Ovary (tissue), 3 donors: ENCODE data around the gene DOK6.

Experiments used
- CTCF ChIP-seq, 3 donors: fragments of 450-650 bp in 2 of 3; fragments of 200-600 bp in 1 of 3; IDR thresholded peaks; one replicate each; pipeline versions ENCODE4 v1.5.1 to v1.8.0; 2016 to 2022; ENCODE audit warnings: antibody characterized with exemption in 3 of 3, mild to moderate bottlenecking in 1 of 3
- POLR2A ChIP-seq: fragments of 450-650 bp; IDR thresholded peaks from one replicate; pipeline ENCODE4 v1.6.1; 2017; ENCODE audit warnings: antibody characterized with exemption, mild to moderate bottlenecking, moderate library complexity
- donor health status: DM: no; HTN: no; CAD: no.

DNA sequence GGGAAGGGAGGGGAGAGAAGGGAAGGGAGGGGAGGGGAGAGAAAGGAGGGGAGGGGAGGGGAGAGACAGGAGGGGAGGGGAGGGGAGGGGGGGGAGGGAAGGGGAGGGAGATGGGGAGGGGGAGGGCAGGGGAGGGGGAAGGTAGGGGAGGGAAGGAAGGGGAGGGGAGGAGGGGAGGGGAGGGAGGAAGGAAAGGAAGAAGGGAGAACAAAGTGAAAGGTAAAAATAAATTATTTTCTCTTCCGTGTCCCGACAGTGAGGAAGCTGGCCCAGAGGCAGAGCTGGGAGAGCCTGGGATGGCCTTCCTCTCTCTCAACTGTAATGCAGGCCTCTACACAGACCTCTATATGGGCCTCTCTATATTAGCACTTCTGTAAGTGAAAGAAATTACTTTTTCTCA lies 493.8 kb downstream of the DOK6 start:
- TF ChIP-seq CTCF (IDR thresholded peaks at IDR 0.05) (no peak), POLR2A (no peak)
